ENCODE data around the gene PLXNB3.
"Not testable (repeated sequence)": the region's sequence is repeated elsewhere in the genome, so short reads cannot be mapped to it uniquely, and the experiment has no call there.

The PLXNB3 gene

GRCh38 chrX:153763989-153764755 lies at the start of gene PLXNB3:
PLXNB3 (plus strand) TSS chrX:153764249; CDS start chrX:153765536, 1,287 bp downstream.
- DNase-seq = peak; percentile 34 to 70

DNA sequence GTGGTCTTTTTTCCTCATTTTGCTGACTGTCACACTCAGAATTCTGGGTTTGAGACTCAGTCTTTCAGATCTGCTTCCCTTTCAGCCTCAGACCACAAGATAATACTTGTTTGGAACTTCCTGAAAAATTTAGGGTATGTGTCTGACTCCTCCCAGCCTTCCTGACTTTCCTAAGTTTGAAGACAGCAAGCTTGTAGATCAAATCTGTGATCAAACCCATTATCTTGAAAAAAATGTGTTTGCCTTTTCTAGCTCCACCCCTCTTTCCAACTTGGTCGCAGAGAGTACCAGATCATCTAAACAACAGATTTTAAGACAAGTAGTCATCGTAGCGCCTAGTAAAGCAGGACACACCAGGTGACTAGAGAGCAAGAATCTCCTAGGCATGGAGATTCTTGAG lies 49.8 kb upstream of the PLXNB3 start:
- no peak for DNase-seq

GRCh38 chrX:153717445-153717844 lies 46.6 kb upstream of the PLXNB3 start:
- no peak for DNase-seq

DNA sequence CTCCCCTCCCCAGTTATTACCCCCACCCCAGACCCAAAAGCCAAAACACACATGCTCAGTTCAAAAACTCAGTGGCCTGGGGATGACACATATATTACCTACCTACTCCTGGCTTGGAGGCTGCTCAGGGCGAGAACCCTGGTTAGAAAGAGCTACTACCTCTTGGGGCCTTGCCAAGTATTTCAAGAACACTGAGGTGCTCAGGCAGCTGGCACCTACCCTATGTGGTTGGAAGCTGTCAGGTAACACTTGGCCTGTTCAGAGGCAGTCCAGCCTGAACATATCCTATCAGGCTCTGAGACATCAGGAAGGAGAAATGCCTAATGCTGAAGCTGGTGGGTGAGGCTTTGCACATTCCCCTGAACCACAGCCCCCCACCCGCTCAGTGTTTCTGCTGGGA lies 44.8 kb upstream of the PLXNB3 start:
- no peak for DNase-seq

GRCh38 chrX:153719701-153720100 lies 44.3 kb upstream of the PLXNB3 start:
- no peak for DNase-seq

DNA sequence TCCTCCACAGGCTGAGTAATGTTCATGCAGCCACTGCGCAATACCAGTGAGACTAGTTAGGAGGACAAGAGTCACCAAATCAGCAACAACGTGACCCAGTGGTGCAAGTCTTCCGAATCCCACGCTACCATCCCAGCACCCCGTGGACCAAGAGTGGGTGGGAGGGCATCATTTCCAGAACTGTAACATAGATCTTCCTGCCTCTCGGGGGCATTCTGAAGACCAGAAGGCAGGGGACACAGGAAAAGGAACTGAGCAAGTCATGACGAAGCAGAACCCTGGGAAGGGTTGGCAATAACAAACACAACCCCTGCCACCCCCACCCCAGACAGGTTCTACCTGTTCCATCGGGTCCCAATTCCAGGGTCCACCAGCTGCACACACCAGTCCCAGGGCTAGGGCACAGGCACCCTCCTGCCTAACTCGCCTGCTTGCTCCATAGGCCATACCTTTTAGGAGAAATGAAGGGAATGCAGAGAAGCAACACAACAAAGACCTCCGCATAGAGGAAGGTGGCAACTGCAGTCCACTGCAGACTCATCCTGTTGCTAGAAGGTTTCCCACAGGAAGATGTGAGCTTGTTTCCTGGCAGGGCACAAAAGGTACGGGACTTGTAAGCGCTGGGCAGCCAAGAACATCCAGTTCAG lies 41.2 kb upstream of the PLXNB3 start:
- DNase-seq = no peak

DNA sequence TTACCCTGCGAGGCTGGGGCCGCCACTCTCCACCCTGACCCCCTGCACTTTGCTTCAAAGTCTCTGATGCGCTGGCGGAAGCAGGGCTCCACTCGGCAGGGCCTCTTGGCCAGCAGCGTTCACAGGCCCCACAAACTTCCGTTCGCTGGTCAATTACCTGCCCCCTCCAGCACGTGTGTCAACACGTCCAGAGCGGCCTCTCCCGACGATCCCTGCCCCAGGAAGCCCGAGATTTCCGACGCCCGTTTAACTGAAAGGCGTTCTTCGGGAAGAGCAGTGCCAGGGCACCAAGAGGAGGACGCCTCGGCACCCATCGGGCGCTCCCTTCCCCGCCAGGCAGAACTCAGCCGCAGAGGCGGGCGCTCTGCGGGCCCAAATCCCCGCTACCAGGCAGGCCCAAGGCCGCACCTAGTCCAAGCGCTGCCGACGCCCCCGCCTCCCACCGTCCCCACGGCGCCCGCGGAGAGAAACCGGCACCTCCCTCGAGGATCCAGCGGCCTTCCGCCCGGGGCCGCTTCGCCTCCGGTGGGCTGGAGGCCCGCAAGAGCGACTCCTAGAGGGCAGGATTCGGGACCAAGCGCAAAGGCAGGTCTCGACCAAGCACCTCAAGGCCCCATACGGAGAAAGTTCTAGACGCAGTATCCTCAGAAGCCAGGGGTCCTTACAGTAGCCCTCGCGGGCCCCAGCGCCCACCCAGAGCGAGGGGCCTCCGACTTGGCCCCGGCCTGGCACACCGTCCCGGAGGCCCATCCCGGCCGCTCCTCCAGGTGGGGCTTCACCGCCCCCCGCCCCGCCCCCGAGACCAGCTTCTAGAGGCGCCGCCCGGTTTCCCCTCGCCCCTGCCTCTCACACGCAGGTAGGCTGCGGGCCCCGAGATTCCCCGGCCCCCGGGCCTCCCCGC lies 40.4 kb upstream of the PLXNB3 start:
- no peak for DNase-seq

DNA sequence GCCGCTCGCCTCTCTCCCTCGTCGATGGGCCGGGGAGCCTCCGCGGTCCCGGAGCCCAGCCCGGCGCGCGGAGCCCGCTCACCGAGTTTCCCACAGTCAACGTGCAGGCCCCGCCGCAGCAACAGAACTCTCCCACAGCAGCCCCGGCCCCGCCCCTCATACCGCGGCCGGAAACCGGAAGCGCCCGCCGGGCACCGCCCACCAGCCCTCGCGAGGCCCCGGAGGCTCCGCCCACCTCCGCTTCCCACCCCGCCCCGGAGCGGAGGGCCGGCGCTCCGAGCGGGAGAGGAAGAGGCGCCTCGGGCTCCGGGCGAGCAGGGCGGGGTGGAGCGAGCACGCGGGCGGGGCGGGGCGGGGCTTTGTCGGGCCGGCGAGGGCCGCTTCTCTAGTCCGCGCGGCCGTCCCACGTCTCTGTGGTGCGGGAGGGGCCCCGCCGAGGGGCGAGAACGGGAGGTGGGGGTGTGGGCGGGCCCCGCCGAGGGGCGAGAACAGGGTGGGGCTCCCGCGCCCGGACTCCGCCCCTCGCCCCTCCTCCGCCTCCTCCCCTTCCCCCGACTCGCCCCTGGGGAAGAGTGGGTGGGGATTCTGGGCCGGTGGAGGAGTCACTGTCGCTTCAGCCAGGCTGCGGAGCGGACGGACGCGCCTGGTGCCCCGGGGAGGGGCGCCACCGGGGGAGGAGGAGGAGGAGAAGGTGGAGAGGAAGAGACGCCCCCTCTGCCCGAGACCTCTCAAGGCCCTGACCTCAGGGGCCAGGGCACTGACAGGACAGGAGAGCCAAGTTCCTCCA lies 39.6 kb upstream of the PLXNB3 start, which contains the start of the genes ABCD1 and BCAP31:
ABCD1 (plus strand) TSS at position 605 of the 787 bp plus-strand sequence. CDS start 411 bp downstream, outside the sequence.
BCAP31 (minus strand) TSS at position 136 of the 787 bp plus-strand sequence. CDS start 1,143 bp downstream, outside the sequence.
- DNase-seq = peak in 1 of 2 experiments; percentile 36

- DNase-seq = no peak
These were observed 38.8 kb upstream of the PLXNB3 start for GRCh38 chrX:153725039-153725831.

DNA sequence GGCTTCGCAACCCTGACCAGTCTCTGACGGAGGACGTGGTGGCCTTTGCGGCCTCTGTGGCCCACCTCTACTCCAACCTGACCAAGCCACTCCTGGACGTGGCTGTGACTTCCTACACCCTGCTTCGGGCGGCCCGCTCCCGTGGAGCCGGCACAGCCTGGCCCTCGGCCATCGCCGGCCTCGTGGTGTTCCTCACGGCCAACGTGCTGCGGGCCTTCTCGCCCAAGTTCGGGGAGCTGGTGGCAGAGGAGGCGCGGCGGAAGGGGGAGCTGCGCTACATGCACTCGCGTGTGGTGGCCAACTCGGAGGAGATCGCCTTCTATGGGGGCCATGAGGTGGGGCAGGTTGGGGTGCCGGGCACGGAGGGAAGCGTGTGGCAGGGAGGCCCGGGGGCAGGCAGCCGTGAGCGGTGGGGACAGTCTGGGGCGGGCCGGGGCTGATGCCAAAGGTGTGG lies 38.2 kb upstream of the PLXNB3 start:
- no peak for DNase-seq

GRCh38 chrX:153726286-153727122 lies 37.5 kb upstream of the PLXNB3 start:
- DNase-seq = no peak

GRCh38 chrX:153727123-153727931 lies 36.7 kb upstream of the PLXNB3 start:
- no peak for DNase-seq

GRCh38 chrX:153728095-153728494 lies 36.0 kb upstream of the PLXNB3 start:
- no peak for DNase-seq

GRCh38 chrX:153728951-153729631 lies 35.0 kb upstream of the PLXNB3 start:
- no peak for DNase-seq

DNA sequence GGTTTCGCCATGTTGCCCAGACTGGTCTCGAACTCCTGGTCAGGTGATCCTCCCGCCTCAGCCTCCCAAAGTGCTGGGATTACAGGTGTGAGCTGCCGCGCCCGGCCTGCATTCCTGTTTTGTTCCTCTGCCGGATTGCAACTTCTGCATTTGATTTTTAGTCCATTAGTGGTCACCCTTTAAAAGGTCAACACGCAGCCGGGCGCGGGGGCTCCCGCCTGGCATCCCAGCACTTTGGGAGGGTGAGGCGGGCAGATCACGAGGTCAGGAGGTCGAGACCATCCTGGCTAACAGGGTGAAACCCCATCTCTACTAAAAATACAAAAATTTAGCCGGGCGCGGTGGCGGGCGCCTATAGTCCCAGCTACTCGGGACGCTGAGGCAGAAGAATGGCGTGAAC lies 33.9 kb upstream of the PLXNB3 start:
- DNase-seq = not testable (repeated sequence)

GRCh38 chrX:153731117-153731844 lies 32.8 kb upstream of the PLXNB3 start:
- no peak for DNase-seq

DNA sequence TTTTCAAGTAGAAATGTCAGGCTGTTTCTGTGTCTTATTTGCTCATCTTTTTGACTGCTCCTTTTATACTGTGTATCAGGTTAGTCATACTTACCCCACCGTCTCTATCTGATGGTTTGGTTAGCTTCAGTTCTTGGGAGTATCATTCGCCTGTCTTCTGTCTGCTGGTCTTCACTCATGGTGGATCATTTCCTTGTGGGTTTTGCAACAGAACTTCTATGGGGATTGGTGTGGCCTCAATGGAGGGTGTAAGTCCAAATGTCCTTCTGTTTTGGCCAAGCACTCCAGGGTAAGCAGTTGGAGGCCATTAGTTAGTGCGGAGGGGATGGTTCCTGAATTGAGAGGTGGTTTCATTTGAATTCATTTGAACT lies 32.2 kb upstream of the PLXNB3 start:
- no peak for DNase-seq

DNA sequence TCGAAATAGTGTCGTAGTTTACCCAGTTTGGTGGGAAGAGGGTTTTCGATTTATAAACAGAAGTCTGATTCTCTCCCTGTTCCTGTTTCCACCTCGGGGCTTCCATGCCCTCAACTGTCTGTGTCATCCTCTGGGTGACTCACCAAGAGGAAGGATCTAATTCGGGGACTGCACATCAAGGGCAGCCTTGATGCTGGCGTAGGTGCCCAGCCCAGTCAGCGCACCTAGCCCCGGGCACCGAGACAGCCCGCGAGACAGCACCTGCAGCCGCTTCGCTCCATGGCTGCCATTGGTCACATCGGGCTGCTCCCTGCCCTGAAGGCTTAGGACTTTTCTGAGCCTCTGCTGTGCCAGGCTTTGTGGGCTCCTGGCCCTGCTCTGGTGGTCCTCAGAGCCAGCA lies 31.6 kb upstream of the PLXNB3 start:
- DNase-seq = no peak
